Esophagus squamous epithelium (tissue), 5 donors: ENCODE measurements around the gene PLEKHA5. TPM values are rescaled to one million over a fixed set of nuclear protein-coding genes. Genes with fewer than 3 reads are reported as not detected.
A peak's percentile ranks its signal among the peaks of the same experiment; 100 is the strongest.
"Not testable (repeated sequence)": the region's sequence is repeated elsewhere in the genome, so short reads cannot be mapped to it uniquely, and the experiment has no call there.

Experiments used
- DNase-seq: peaks from one replicate; lab custom pipeline; 2025; lab: John Stamatoyannopoulos, UW
- H3K27ac ChIP-seq, 4 donors: fragments of 200-600 bp; sonication (generic); one replicate each; pipeline ENCODE4 v1.5.1; 2016 to 2019; ENCODE audit warnings: mild to moderate bottlenecking in 1 of 4
- H3K27me3 ChIP-seq, 4 donors: fragments of 200-600 bp; sonication (generic); 1 replicate in 3 of 4; 2 replicates in 1 of 4; pipeline versions ENCODE4 v1.5.1 to v1.6.0; 2017 to 2021; ENCODE audit warnings: antibody characterized with exemption in 1 of 4
- H3K36me3 ChIP-seq, 3 donors: fragments of 200-600 bp; sonication (generic); one replicate each; pipeline ENCODE4 v1.5.1; 2016 to 2019
- H3K4me1 ChIP-seq, 3 donors: fragments of 200-600 bp; sonication (generic); one replicate each; pipeline ENCODE4 v1.5.1; 2017 to 2019
- H3K4me3 ChIP-seq, 4 donors: fragments of 200-600 bp; sonication (generic); 1 replicate in 3 of 4; 2 replicates in 1 of 4; pipeline ENCODE4 v1.5.1; 2016 to 2019; ENCODE audit warnings: mild to moderate bottlenecking in 2 of 4, moderate library complexity in 1 of 4
- H3K9me3 ChIP-seq, 3 donors: fragments of 200-600 bp; sonication (generic); one replicate each; pipeline ENCODE4 v1.5.1; 2016 to 2019
- CTCF ChIP-seq, 6 experiments: fragments of 450-650 bp in 4 of 6; fragments of 200-600 bp in 2 of 6; sonication (generic) in 2 of 6; IDR thresholded peaks; one replicate each; pipeline ENCODE4 v1.5.1; 2016 to 2019; ENCODE audit warnings: antibody characterized with exemption in 6 of 6, mild to moderate bottlenecking in 4 of 6, moderate library complexity in 4 of 6
- POLR2A ChIP-seq, 4 donors: fragments of 450-650 bp; IDR thresholded peaks; one replicate each; pipeline ENCODE4 v1.6.1; 2017; ENCODE audit warnings: antibody characterized with exemption in 4 of 4, mild to moderate bottlenecking in 4 of 4, moderate library complexity in 3 of 4
- WGBS, 2 donors: methylation state at CpG; one replicate each; pipeline ENCODE4 v1.1.5; 2018; 5-methylcytosine and 5-hydroxymethylcytosine counted together
- intact Hi-C: fragments of 100-400 bp; cut with DNase I; formaldehyde crosslinking; loops from one replicate; pipeline ENCODE4 v1.15.0; 2022
- total RNA-seq, 4 donors: library from RNA; depleted of rRNA; stranded (reverse); fragments of >200 nt; gene quantifications; one replicate each; pipeline ENCODE4 v1.1.0, GENCODE V29; 2016
- donor health status: DM: yes; HTN: yes; CAD: no.

The PLEKHA5 gene
- total RNA-seq, 4 donors from 2014 or later = 16.1 to 43.7 (median 29.3) TPM

- H3K4me3 ChIP-seq = no peak overlapping the region
- no peaks in the 10 kb centered on the region for H3K4me1 ChIP-seq
- 94 to 96% methylated on average over 3 of the region's 3 CpGs for WGBS, 2 donors
- H3K36me3 ChIP-seq = no peaks in the 10 kb centered on the region
- no peaks in the 10 kb centered on the region for H3K27me3 ChIP-seq
- H3K9me3 ChIP-seq = no peaks in the 10 kb centered on the region
- peak overlapping the region in 3 of 4 donors; percentile 49 to 68 (median 62) for H3K27ac ChIP-seq
- TF ChIP-seq POLR2A (IDR thresholded peaks at IDR 0.05) = no peak
- no peak for TF ChIP-seq CTCF (IDR thresholded peaks at IDR 0.05)
- intact Hi-C loops = no loop called here
- no peak for DNase-seq
Measured at GRCh38 chr12:19088606-19089005, 40.9 kb upstream of the PLEKHA5 start.

DNA sequence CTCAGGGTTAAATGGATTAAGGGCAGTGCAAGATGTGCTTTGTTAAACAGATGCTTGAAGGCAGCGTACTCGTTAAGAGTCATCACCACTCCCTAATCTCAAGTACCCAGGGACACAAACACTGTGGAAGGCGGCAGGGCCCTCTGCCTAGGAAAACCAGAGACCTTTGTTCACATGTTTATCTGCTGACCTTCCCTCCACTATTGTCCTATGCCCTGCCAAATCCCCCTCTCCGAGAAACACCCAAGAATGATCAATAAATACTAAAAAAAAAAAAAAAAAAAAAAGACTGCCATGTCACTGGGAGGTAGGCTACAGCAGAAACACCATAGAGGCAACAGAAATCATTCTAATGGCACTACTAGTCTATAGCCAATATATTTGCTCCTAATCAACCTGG lies 37.1 kb upstream of the PLEKHA5 start:
- peaks cover 0 to 15% (median 3%) of the 10 kb centered on the region in 3 donors for H3K4me1 ChIP-seq
- intact Hi-C loops, H3K27me3 ChIP-seq, H3K9me3 ChIP-seq, H3K4me3 ChIP-seq, DNase-seq, H3K36me3 ChIP-seq: not testable (repeated sequence)
- WGBS, 2 donors = 70 to 80% methylated on average over 1 to 2 of the region's 4 CpGs
- peak overlapping the region in 3 of 4 donors; percentile 64 to 69 (median 65) for H3K27ac ChIP-seq

GRCh38 chr12:19093218-19093617 lies 36.3 kb upstream of the PLEKHA5 start:
- 84 to 87% methylated on average over 3 of the region's 3 CpGs for WGBS, 2 donors
- intact Hi-C loops = no loop called here
- H3K27ac ChIP-seq = peak overlapping the region in 2 of 4 donors; percentile 64 to 65

DNA sequence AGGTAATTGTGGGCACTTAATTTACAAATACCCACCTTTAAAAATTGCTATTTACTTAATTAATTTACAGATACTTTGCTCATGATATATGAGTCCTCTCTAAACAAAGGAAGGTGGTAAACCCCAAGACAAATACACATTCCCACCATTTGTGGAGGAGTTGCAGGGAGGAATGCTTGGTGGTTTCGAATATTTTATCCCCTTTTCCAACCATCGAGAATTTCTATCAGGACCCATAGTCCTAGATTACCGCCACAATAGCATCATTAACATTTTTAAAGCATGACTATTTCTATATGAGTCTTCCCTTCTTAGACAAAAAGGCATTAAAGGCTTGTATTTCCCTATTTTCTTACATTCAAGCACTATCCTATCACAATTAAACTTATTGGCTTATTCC lies 34.2 kb upstream of the PLEKHA5 start:
- peak overlapping the region; percentile 9 to 81 (median 52) for H3K27ac ChIP-seq
- no peaks in the 10 kb centered on the region for H3K9me3 ChIP-seq
- H3K4me1 ChIP-seq = peaks cover 0 to 17% (median 3%) of the 10 kb centered on the region in 3 donors
- no peaks in the 10 kb centered on the region for H3K36me3 ChIP-seq
- 87 to 89% methylated on average over 3 of the region's 3 CpGs for WGBS, 2 donors
- DNase-seq = no peak
- TF ChIP-seq CTCF (IDR thresholded peaks at IDR 0.05) (no peak), POLR2A (IDR thresholded peaks at IDR 0.05) (no peak)
- intact Hi-C loops = no loop called here
- H3K27me3 ChIP-seq = no peaks in the 10 kb centered on the region
- no peak overlapping the region for H3K4me3 ChIP-seq

More at GRCh38 chr12:19093218-19093617, 36.3 kb upstream of the PLEKHA5 start:
- Histone ChIP-seq H3K9me3 (no peaks in the 10 kb centered on the region), H3K27me3 (no peaks in the 10 kb centered on the region), H3K36me3 (no peaks in the 10 kb centered on the region), H3K4me1 (peaks cover 0 to 17% (median 3%) of the 10 kb centered on the region in 3 donors), H3K4me3 (no peak overlapping the region)
- DNase-seq = no peak
- no peak for TF ChIP-seq CTCF (IDR thresholded peaks at IDR 0.05)
- TF ChIP-seq POLR2A (IDR thresholded peaks at IDR 0.05) = no peak

GRCh38 chr12:19095756-19096480 lies 33.6 kb upstream of the PLEKHA5 start:
- H3K36me3 ChIP-seq = no peaks in the 10 kb centered on the region
- DNase-seq = no peak
- intact Hi-C loops = no loop called here
- peak overlapping the region; percentile 9 to 81 (median 52) for H3K27ac ChIP-seq
- no peak for TF ChIP-seq CTCF (IDR thresholded peaks at IDR 0.05)
- TF ChIP-seq POLR2A (IDR thresholded peaks at IDR 0.05) = no peak
- H3K4me1 ChIP-seq = peaks cover 0 to 17% (median 3%) of the 10 kb centered on the region in 3 donors
- no peak overlapping the region for H3K4me3 ChIP-seq
- no peaks in the 10 kb centered on the region for H3K9me3 ChIP-seq
- H3K27me3 ChIP-seq = no peaks in the 10 kb centered on the region
- 66 to 76% methylated on average over 8 of the region's 8 CpGs for WGBS, 2 donors
